Ishikawa (cell line): ENCODE data around the gene UBE3B.

Experiments
- EP300 ChIP-seq: IDR thresholded peaks from 2 replicates; pipeline ENCODE4 v1.6.1; 2012; ENCODE audit warnings: borderline replicate concordance
- NFIC ChIP-seq: IDR thresholded peaks from 2 replicates; pipeline ENCODE4 v1.6.1; 2012
- TAF1 ChIP-seq: IDR thresholded peaks from 2 replicates; pipeline ENCODE4 v1.6.1; 2012; ENCODE audit warnings: low read depth, mild to moderate bottlenecking
- ZBTB7A ChIP-seq: IDR thresholded peaks from 2 replicates; pipeline ENCODE4 v1.6.1; 2012; ENCODE audit warnings: low read depth
- TF ChIP-seq, protein P1 (sequence below): IDR thresholded peaks from 2 replicates; pipeline ENCODE4 v1.6.1; 2012

DNA sequence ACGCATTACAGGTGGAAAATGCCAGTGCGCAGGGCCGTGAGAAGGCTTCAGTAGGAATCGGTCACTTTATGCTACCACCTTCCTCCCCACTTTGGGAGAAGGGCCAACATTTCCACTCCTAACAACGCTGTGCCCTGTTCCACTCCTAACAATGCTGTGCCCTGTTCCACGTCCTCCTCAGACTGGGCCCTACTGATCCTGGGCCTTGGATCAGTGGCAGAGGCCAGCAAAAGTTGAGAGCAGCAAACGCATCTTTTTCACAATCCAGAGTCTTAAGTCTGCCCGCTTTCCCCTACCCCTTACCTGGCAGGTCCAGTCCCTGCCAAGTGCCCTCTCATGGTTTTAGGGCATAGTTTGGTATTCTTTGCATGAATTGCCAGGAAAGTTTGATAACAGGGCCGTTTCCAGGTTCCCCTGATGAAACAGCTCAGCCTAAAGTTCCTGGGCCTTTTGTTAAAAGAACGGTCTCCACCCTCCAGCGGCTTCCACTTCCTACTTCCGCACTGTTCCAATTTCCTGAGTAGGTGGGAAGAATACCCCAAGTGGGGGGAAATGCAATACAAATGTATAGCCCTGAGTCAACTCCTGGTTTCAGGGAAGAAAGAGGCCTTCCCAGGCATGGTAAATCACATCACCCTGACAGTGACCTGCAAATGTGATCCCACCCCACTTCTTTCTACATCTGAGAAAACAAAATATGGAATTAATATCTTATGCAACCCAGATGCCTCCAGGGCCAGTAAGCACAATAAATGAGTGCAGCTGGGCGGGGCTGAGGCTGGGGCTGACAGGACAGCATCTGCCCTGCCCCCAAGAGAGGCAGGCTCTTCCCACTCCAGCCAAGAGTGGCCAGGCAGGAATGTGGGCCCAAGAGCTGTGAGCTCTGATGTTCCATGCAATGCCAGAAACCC is 15.3 kb upstream of the UBE3B start:
- no peak for TF ChIP-seq TAF1
- peak; percentile 42; the same call in 1 of the 2 replicates for TF ChIP-seq NFIC
- TF ChIP-seq, protein P1, sequence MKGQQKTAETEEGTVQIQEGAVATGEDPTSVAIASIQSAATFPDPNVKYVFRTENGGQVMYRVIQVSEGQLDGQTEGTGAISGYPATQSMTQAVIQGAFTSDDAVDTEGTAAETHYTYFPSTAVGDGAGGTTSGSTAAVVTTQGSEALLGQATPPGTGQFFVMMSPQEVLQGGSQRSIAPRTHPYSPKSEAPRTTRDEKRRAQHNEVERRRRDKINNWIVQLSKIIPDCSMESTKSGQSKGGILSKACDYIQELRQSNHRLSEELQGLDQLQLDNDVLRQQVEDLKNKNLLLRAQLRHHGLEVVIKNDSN = no peak
- TF ChIP-seq ZBTB7A = no peak
- peak; percentile 39; the same call in 1 of the 2 replicates for TF ChIP-seq EP300
